Epidermal melanocyte (primary cell): ENCODE data around the gene NFIX.

Experiments
- DNase-seq: peaks from one replicate; pipeline ENCODE4 v3.0.0; 2011; ENCODE audit warnings: low spot score; ENCODE audit not compliant: insufficient read length

NFIX gene

GRCh38 chr19:13020002-13020414 lies 24.7 kb downstream of the NFIX start:
- no peak for DNase-seq

- DNase-seq, result no peak
These were observed 27.0 kb downstream of the NFIX start for GRCh38 chr19:13022111-13022858.

- DNase-seq, result peak; percentile 89
These were observed 27.8 kb downstream of the NFIX start for GRCh38 chr19:13022859-13023636.

- DNase-seq, result no peak
These were observed 28.4 kb downstream of the NFIX start for GRCh38 chr19:13023656-13024055.

GRCh38 chr19:13024126-13024950 lies 29.1 kb downstream of the NFIX start:
- DNase-seq, result no peak

GRCh38 chr19:13024951-13025697 lies 29.8 kb downstream of the NFIX start:
- DNase-seq, result no peak

GRCh38 chr19:13025819-13026456 lies 30.7 kb downstream of the NFIX start:
- no peak for DNase-seq

- no peak for DNase-seq
These were observed 31.4 kb downstream of the NFIX start for GRCh38 chr19:13026462-13027370.

- DNase-seq, result no peak
These were observed 32.3 kb downstream of the NFIX start for GRCh38 chr19:13027557-13027956.

- DNase-seq, result no peak
These were observed 32.8 kb downstream of the NFIX start for GRCh38 chr19:13028027-13028426.

- no peak for DNase-seq
These were observed 34.1 kb downstream of the NFIX start for GRCh38 chr19:13029301-13029880.

- no peak for DNase-seq
These were observed 34.6 kb downstream of the NFIX start for GRCh38 chr19:13029893-13030292.

- peak; percentile 75 for DNase-seq
These were observed 36.8 kb downstream of the NFIX start for GRCh38 chr19:13031917-13032623.

- DNase-seq, result no peak
These were observed 37.6 kb downstream of the NFIX start for GRCh38 chr19:13032837-13033236.

- DNase-seq, result no peak
These were observed 38.0 kb downstream of the NFIX start for GRCh38 chr19:13033244-13033643.

- DNase-seq, result no peak
These were observed 38.7 kb downstream of the NFIX start for GRCh38 chr19:13033819-13034611.

- no peak for DNase-seq
These were observed 39.4 kb downstream of the NFIX start for GRCh38 chr19:13034636-13035035.
